Measurements from ENCODE around the gene FCN2.

FCN2 gene

GRCh38 chr9:134891713-134892112, 11.1 kb downstream of the FCN2 start:
- TF ChIP-seq CTCF (IDR thresholded peaks at IDR 0.05; ENCODE audit: extremely low read depth, insufficient read depth, missing control alignments) = no peak
- DNase-seq (ENCODE audit: low spot score) = no peak
- in situ Hi-C loops (cut with MboI; ENCODE audit: low pct_unique_long_range_greater_than_20kb, low sequenced_read_pairs, unreplicated experiment) = no loop called here

- in situ Hi-C loops (cut with MboI; ENCODE audit: low pct_unique_long_range_greater_than_20kb, low sequenced_read_pairs, unreplicated experiment) = no loop called here
- TF ChIP-seq CTCF (IDR thresholded peaks at IDR 0.05; ENCODE audit: extremely low read depth, insufficient read depth, missing control alignments) = no peak
- no peak for DNase-seq (ENCODE audit: low spot score)
Observed at GRCh38 chr9:134892221-134892620, 11.6 kb downstream of the FCN2 start.

- no peak for DNase-seq (ENCODE audit: low spot score)
- TF ChIP-seq CTCF (IDR thresholded peaks at IDR 0.05; ENCODE audit: extremely low read depth, insufficient read depth, missing control alignments) = no peak
- in situ Hi-C loops (cut with MboI; ENCODE audit: low pct_unique_long_range_greater_than_20kb, low sequenced_read_pairs, unreplicated experiment) = no loop called here
Observed at GRCh38 chr9:134892820-134893420, 12.3 kb downstream of the FCN2 start.

GRCh38 chr9:134894136-134894860, 13.7 kb downstream of the FCN2 start:
- in situ Hi-C loops (cut with MboI; ENCODE audit: low pct_unique_long_range_greater_than_20kb, low sequenced_read_pairs, unreplicated experiment) = no loop called here
- no peak for DNase-seq (ENCODE audit: low spot score)

GRCh38 chr9:134895097-134895496, 14.5 kb downstream of the FCN2 start:
- in situ Hi-C loops (cut with MboI; ENCODE audit: low pct_unique_long_range_greater_than_20kb, low sequenced_read_pairs, unreplicated experiment) = no loop called here
- no peak for TF ChIP-seq CTCF (IDR thresholded peaks at IDR 0.05; ENCODE audit: extremely low read depth, insufficient read depth, missing control alignments)
- no peak for DNase-seq (ENCODE audit: low spot score)

More at GRCh38 chr9:134894136-134894860, 13.7 kb downstream of the FCN2 start:
- no peak for TF ChIP-seq CTCF (IDR thresholded peaks at IDR 0.05; ENCODE audit: extremely low read depth, insufficient read depth, missing control alignments)

- DNase-seq (ENCODE audit: low spot score) = no peak
- TF ChIP-seq CTCF (IDR thresholded peaks at IDR 0.05; ENCODE audit: extremely low read depth, insufficient read depth, missing control alignments) = no peak
- in situ Hi-C loops (cut with MboI; ENCODE audit: low pct_unique_long_range_greater_than_20kb, low sequenced_read_pairs, unreplicated experiment) = no loop called here
Observed at GRCh38 chr9:134895567-134895907, 14.9 kb downstream of the FCN2 start.
